K562 (cell line): Measurements from ENCODE around the gene ABCC10. TPM values are rescaled to one million over a fixed set of nuclear protein-coding genes. Genes with fewer than 3 reads are reported as not detected.
A peak's percentile ranks its signal among the peaks of the same experiment; 100 is the strongest.

Experiments
- CHCHD3 ChIP-seq: fragments of 250-450 bp; sonication (Bioruptor Pico); IDR thresholded peaks from 2 replicates; pipeline ENCODE4 v2.1.2; 2022; ENCODE audit warnings: mild to moderate bottlenecking
- CHD2 ChIP-seq: IDR thresholded peaks from 2 replicates; pipeline ENCODE4 v1.6.1; 2011; ENCODE audit warnings: low read depth, low read length
- EP400 ChIP-seq: fragments of 450-650 bp; IDR thresholded peaks from 2 replicates; pipeline ENCODE4 v1.6.1; 2017; ENCODE audit warnings: antibody characterized with exemption, mild to moderate bottlenecking, moderate library complexity
- ESRRB ChIP-seq: fragments of 250-450 bp; sonication (Bioruptor Pico); IDR thresholded peaks from 2 replicates; pipeline ENCODE4 v1.5.0; 2020; ENCODE audit warnings: mild to moderate bottlenecking, moderate library complexity, borderline replicate concordance
- ETV1 ChIP-seq: fragments of 450-650 bp; conservative IDR thresholded peaks from 2 replicates; pipeline ENCODE4 v1.6.1; 2016; ENCODE audit warnings: missing genetic modification characterization, control low read depth, low read depth, missing compliant biosample characterization
- GATAD2A ChIP-seq: fragments of 450-650 bp; IDR thresholded peaks from 2 replicates; pipeline ENCODE4 v1.6.1; 2017
- HNRNPL ChIP-seq: fragments of 200-400 bp; formaldehyde crosslinking; IDR thresholded peaks from 2 replicates; pipeline ENCODE4 v1.6.1; 2017; ENCODE audit warnings: low read depth, mild to moderate bottlenecking, low read length
- HOMEZ ChIP-seq: fragments of 250-450 bp; sonication (Bioruptor Pico); IDR thresholded peaks from 2 replicates; pipeline ENCODE4 v1.4.0; 2020; ENCODE audit warnings: mild to moderate bottlenecking, moderate library complexity
- JUND ChIP-seq, 2 experiments: IDR thresholded peaks; 2 replicates in 1 of 2; 3 replicates in 1 of 2; pipeline ENCODE4 v1.6.1; 2011; ENCODE audit warnings: borderline replicate concordance in 2 of 2, low read depth in 2 of 2, low read length in 2 of 2, improper control_type of control experiment in 1 of 2, missing biosample characterization in 1 of 2, missing genetic modification characterization in 1 of 2, missing genetic modification reagents in 1 of 2
- KLF6 ChIP-seq: fragments of 250-450 bp; sonication (Bioruptor Pico); IDR thresholded peaks from 2 replicates; pipeline ENCODE4 v1.4.0; 2020; ENCODE audit warnings: mild to moderate bottlenecking, moderate library complexity, borderline replicate concordance
- LEF1 ChIP-seq: fragments of 450-650 bp; IDR thresholded peaks from 2 replicates; pipeline ENCODE4 v1.6.1; 2016; ENCODE audit warnings: mild to moderate bottlenecking
- MTA3 ChIP-seq: fragments of 450-650 bp; formaldehyde crosslinking; IDR thresholded peaks from 2 replicates; pipeline ENCODE4 v1.6.1; 2017; ENCODE audit warnings: mild to moderate bottlenecking, borderline replicate concordance
- NR1H2 ChIP-seq: sonication (generic); formaldehyde crosslinking; IDR thresholded peaks from 2 replicates; pipeline ENCODE4 v1.4.0; 2020; ENCODE audit warnings: mild to moderate bottlenecking, missing genetic modification reagents
- PHF20 ChIP-seq: fragments of 450-650 bp; IDR thresholded peaks from 2 replicates; pipeline ENCODE4 v1.6.1; 2018; ENCODE audit not compliant: partially characterized antibody
- PTBP1 ChIP-seq: fragments of 200-400 bp; formaldehyde crosslinking; IDR thresholded peaks from 2 replicates; pipeline ENCODE4 v1.6.1; 2017; ENCODE audit warnings: low read depth, low read length
- SIRT6 ChIP-seq: IDR thresholded peaks from one replicate; pipeline ENCODE4 v1.6.1; 2012; ENCODE audit warnings: low read depth, mild to moderate bottlenecking, control low read depth, inconsistent platforms, low read length, moderate library complexity
- SP2 ChIP-seq: IDR thresholded peaks from 2 replicates; pipeline ENCODE4 v1.6.1; 2011; ENCODE audit warnings: mild to moderate bottlenecking, low read depth, low read length, moderate library complexity; ENCODE audit not compliant: poor library complexity, severe bottlenecking; ENCODE audit errors: extremely low read depth
- STAT5A ChIP-seq: IDR thresholded peaks from 2 replicates; pipeline ENCODE4 v1.6.1; 2012; ENCODE audit warnings: low read length, inconsistent platforms, borderline replicate concordance
- TRIM28 ChIP-seq: fragments of 450-650 bp; IDR thresholded peaks from 2 replicates; pipeline ENCODE4 v1.6.1; 2017
- ZFP1 ChIP-seq: fragments of 450-650 bp; formaldehyde crosslinking; IDR thresholded peaks from 2 replicates; pipeline ENCODE4 v1.4.0; 2020; ENCODE audit warnings: mild to moderate bottlenecking, mixed read lengths
- ZNF282 ChIP-seq: sonication (generic); formaldehyde crosslinking; IDR thresholded peaks from 2 replicates; pipeline ENCODE4 v1.8.1; 2023; ENCODE audit warnings: missing genetic modification reagents
- ZNF445 ChIP-seq: fragments of 250-450 bp; sonication (Bioruptor Pico); IDR thresholded peaks from 2 replicates; pipeline ENCODE4 v1.4.0; 2020; ENCODE audit warnings: low read depth, mild to moderate bottlenecking, moderate library complexity
- ZNF518B ChIP-seq: fragments of 250-450 bp; sonication (Bioruptor Pico); IDR thresholded peaks from 2 replicates; pipeline ENCODE4 v1.5.0; 2021; ENCODE audit warnings: mild to moderate bottlenecking, moderate library complexity
- ZNF57 ChIP-seq: fragments of 450-650 bp; formaldehyde crosslinking; IDR thresholded peaks from 2 replicates; pipeline ENCODE4 v1.4.0; 2020; ENCODE audit warnings: mild to moderate bottlenecking, moderate library complexity
- polyA plus RNA-seq, 8 experiments: library from polyadenylated mRNA; depleted of rRNA in 4 of 8; stranded (reverse) in 5 of 8; unstranded in 3 of 8; fragments of >200 nt; fragmentation: Nextera tagmentation in 2 of 8; fragmentation: Illumina TruSeq in 1 of 8; extraction: Ambion mirVana in 2 of 8; extraction: Trizol in 1 of 8; gene quantifications; 2 replicates each; pipeline versions ENCODE4 v1.2.1 to v1.2.3, GENCODE V29; 2011 to 2014; ENCODE audit warnings: inconsistent platforms in 1 of 8, missing spikeins in 1 of 8
- total RNA-seq, 7 experiments: library from RNA; depleted of rRNA in 6 of 7; stranded (reverse); fragments of >200 nt in 6 of 7; fragmentation: Illumina TruSeq in 2 of 7; extraction: Trizol in 2 of 7; gene quantifications; 2 replicates each; pipeline versions ENCODE4 v1.2.1 to v1.2.3, GENCODE V29; 2011 to 2021; ENCODE audit warnings: low replicate concordance in 1 of 7

The ABCC10 gene
- total and polyA plus RNA-seq, 9 of the 15 experiments (the other 6 are each of a cell fraction or from before 2014, with no cell fraction given): 2.4 to 29.1 (median 13.7) TPM

- TF ChIP-seq NR1H2 (0 out of 2 replicates have a peak, but pooled peaks have one; percentile 73), SIRT6 (no peak), TRIM28 (no peak; the same call in 1 of the 2 replicates), PHF20 (peak; percentile 62), STAT5A (no peak), ZNF282 (CRISPR knock-in tag) (no peak), ZNF57 (no peak; the same call in 1 of the 2 replicates), JUND (IDR thresholded peaks at IDR 0.05; ENCODE audit: borderline replicate concordance, low read depth, low read length) (peak; percentile 39), JUND (tag; IDR thresholded peaks at IDR 0.05; ENCODE audit: borderline replicate concordance, low read depth, low read length) (no peak), ESRRB (no peak), SP2 (no peak), KLF6 (CRISPR knock-in tag) (no peak), ETV1 (tag) (peak; percentile 76), EP400 (peak; percentile 90), GATAD2A (no peak), ZNF445 (no peak), MTA3 (peak; percentile 88), HOMEZ (CRISPR knock-in tag) (no peak), PTBP1 (no peak), LEF1 (0 out of 2 replicates have a peak, but pooled peaks have one; percentile 31), CHD2 (peak; percentile 97), ZFP1 (no peak), HNRNPL (no peak), CHCHD3 (no peak), ZNF518B (CRISPR knock-in tag) (no peak)
Observed at GRCh38 chr6:43427406-43428111, at the start of gene ABCC10 (continued).
